SKM-1 treated with dmso at 0.1 percent for 144 hours (cell line): ENCODE data around the gene OBI1.

Source experiments
- DNase-seq: peaks from one replicate; lab custom pipeline; 2025; ENCODE audit not compliant: unreplicated experiment; lab: John Stamatoyannopoulos, UW

OBI1 gene

DNA sequence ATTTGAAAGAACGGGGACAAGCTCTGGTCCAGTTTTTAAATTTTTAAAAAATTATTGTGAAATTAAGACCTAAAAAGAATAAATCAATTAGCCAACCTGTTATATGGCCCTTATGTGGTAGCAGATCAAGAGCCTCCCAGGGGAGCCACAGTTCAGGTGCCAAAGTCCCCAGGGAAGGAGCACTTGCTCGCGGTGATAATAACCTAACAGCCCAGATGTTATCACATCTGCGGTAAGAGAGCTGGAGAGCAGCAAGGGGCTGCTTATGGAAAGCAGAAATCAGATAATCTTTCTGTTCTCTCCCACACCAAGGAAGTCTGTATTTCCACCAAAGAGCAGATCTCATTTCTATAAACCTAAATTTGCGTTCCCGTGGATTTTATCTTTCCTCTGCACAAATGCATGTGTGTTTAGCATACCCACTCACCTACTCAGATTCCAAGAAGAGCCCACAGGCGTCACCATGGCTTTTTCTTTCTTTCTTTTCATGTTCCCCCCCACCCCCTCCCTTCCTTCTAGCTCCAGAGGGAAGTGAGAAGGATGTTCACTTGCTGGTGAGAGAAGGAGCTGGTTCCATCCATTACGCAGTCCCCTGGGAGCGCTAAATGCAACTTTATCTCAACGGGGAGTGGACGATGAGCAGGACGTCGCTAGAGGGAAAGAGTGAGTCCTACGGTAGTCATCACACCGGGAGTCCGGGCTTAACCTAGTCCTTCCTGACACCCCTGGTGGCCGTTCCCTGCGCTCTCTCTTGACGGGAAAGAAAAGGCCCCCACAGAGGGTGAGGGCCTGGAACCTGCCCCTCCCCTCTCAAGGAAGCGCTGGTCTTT, 54.0 kb downstream of the OBI1 start:
- DNase-seq, result no peak

DNA sequence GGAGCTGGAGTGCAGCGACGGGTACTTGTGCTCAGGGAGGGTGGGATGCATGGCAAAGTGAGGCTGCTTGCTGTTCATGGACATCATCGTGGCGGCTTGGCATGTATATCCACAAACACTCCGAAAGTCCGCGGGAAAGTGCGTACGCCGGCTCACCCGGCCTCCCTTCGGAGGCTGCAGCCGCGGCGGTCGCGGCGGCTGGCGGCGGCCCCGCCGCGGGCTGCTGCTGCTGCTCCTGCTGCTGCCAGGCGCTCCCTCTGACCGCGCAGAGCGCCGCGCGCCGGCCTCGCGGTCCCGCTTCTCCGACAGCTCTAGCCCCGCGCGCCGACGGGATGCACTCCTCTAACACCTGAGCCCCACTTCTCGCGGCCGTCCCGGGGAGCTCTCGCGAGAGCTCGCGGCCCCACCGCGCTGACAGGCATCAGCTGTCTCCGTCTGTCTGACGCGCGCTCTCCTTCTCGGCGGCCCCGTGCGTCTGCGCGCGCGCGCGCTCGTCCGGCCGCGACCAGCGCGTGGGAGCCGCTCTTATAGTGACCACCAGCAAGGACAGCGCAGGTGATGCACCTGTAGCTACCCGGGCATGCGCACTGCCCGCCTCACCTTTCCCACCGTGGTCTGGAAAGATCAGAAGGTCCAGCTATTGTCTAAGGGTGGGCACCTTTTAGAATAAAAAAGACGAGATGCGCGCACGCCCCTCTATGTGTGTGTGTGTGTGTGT, 55.6 kb downstream of the OBI1 start, which contains the start of gene POU4F1:
Gene POU4F1 (minus strand): TSS at position 313 of the 718 bp plus-strand sequence. CDS start 226 bp downstream, at position 87.
- no peak for DNase-seq

DNA sequence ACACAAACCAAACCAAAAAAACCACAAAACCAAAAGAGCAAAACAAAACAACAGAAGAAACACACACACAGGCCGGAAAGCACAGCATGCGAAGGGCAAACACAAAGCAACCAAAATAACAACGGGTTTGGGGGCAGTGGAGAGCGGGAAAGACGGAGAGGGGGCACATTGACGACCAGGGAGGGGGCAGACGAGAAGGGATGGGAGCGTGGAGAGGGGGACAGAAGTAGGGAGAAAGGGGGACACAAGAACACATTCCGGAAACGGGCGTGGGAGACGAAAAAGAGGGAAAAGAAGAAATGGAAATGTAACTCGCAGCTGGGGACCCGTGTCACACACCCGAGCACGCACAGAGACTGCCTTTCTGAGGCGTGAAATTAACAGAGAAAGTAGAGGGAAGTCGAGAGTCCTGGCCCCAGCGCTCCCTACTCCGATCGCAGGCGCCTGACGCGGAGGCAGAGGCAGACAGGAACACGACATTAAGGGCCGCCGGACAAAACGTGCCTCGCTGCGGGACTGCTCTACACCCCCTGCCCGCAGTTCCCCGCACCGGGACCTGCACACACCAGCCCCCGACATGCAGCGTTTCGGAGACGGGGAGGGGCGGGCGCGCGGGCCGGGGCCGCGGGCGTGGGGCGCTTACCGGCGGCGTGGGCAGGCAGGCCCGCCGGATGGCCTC, 56.3 kb downstream of the OBI1 start:
- DNase-seq, result no peak

DNA sequence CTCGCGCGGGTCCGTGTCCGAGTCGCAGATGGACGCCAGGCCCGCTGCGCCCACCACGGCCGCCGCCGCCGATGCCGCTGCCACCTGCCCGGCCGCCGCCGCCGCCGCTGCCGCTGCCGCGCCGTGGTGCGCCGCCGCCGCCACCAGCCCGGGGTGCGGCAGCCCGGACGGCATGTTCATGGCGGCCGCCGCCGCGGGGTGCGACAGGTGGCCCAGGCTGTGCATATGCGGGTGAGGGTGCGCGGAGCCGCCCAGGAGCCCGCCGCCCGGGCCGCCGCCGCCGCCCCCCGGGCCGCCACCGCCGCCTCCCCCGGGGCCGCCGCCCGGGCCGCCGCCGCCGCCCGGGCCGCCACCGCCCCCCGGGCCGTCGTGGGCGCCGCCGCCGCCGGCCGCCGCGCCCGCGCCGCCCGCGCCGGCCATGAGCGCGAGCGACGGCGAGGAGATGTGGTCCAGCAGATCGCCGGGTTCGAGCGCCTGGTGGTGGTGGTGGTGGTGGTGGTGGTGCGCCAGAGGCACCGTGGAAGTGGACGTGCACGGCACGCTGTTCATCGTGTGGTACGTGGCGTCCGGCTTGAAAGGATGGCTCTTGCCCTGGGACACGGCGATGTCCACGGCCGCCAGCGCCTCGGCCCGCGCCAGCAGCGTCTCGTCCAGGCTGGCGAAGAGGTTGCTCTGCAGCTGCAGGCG, 56.9 kb downstream of the OBI1 start:
- no peak for DNase-seq

DNA sequence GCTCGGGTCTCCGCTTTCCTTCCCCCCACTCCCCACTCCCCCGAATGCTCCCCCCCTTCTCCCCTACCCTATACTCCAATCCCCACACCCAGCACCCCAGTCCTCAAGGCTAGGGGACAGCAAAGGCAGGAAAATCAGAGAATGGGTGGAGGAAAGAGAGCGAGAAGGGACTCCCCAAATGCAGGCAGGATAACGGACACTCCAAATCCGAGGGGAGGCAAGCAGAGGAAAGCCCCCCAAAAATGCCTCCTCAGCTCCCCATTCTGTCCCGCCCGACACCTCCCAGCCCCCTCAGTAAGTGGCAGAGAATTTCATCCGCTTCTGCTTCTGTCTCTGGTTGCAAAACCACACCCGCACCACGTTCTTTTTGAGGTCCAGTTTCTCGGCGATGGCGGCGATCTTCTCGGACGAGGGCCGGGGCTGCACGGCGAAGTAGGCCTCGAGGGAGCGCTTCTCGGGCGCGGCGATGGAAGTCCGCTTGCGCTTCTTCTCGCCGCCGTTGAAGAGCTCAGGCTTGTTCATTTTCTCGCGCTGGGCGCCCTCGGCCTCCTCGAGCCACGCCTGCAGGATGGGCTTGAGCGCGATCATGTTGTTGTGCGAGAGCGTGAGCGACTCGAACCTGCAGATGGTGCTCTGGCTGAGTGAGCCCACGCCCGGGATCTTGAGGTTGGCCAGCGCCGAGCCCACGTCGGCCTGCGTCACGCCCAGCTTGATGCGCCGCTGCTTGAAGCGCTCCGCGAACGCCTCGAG, 57.7 kb downstream of the OBI1 start:
- DNase-seq, result no peak

DNA sequence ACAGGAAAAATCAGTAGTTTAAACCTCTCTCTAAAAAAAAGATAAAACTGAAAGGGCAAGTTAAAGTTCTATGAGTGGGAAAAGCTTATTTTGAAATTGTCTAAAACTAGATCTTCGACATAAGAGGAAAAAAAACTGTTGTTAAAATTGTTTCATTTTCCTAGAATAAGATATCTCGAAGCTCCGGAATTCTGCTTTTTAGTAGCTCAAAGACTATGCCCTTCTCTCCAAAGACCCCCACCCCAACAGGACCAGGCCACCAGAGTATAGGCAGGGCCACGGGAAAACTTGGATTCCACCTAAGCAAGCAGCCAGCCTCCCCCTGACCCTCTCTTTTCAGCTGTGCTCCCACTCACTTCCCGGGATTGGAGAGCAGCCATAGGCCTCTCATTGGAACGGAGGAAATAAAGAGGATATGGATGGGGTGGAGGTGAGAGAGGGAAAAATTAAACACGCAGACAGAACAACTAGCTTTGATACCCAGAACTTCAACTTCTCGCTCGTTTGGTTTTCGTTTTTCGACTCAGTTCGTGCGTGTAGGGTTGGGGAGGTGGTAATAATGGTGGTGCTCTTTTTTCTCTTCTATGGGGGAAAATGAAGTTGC, 58.6 kb downstream of the OBI1 start:
- DNase-seq, result no peak

DNA sequence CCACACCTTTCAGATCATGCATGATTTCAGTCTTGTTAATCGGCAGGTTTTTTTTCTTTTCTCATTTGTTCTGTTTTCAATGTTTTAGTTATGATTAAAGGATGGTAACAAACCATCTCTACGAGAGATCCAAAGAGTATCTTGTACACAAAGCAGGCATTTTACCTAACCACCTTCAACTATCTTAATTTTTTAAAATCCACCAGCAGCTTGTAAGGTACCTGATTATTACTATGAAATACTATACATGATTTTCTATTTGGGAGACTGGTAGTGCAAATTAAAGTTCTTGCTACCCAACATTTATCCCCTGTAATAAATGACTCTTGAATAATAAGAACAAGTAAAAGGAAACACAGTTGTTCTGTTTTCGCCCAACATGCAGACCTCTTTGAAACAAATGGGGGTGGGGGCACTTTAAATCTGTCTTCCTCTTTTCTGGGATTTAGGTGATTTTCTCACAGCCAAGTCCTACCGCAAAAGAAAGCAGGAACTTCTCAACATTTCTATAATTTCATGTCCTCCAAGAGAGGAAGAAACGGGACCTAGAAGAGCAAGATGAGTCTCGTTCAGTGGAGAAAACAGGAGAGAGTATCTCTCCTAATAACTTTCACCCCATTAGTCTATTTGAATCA, 59.2 kb downstream of the OBI1 start:
- peak; percentile 18 for DNase-seq

DNA sequence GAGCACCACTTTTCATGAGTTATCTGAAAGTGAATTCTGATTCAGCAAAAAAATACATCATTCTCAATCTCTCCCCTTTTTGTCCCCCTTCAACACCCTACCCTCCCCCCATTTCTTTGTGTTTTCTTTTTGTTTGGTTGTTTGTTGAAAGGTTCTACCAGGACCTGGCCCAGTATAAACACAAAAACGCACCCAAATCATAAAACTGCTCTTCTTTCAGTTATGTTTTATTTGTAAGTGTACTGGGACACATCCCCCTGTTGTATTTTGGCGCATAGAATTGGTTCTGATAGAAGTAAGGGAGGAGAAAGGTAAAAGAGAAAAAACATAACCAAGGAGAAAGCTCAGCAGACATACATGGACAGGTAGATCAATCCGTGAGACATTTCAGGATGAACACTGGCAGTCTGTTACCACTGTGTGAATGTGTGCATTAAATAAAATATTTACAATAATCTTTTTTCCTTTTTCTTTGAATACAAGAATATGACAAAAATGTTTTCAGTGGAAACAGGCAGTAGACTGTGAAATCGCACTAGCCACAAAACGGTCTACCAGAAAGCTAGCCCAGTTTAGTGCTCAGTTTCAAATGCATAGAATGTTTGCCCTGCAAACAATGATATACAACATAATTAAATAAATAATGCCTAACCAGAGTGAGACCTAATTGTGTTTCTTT, 59.9 kb downstream of the OBI1 start:
- no peak for DNase-seq

DNA sequence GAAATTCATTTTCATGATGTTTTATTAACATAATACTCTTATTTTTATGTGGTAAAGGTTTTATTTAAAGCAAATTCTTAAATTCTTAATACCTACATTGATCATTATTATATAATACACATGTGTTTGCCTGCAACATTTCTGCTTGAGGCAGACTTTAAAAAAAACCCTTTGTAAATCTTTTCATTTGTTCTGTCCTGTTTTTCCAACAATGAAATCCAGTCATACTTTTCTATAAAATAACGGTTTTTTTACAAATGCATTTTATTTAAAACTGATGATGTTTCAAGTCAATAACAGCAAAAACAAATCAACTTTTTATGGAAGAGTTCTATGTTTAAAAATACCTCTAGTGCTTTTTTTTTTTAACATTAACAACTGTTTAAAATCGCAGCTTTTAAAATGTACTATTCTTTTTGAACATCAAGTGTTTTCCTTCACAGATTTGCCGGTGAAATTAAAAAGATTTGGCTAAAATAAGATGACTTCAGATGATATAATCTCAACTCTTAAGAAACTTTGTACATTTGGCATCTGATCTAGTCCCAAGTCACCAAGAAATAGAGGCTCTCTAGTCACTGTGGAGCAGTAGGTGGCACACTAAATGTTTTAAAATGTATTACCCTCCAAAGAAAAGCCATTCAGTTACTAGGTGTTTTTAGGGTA, 60.7 kb downstream of the OBI1 start:
- no peak for DNase-seq

DNA sequence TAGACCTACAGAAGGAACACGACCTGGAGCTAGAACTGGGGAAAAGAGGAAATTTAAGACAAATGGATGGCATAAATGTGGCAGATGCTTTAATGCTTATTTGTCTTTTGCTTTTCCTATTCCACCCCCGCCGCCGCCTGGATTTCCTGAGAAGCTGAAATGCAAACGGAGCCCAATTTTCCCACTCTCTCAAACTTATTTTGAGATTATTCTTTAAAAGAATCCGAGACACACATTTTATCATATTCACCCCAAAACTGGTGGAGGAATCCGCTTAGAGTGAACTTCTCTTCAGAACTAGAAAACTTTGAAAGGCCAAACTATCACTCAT, 61.4 kb downstream of the OBI1 start:
- no peak for DNase-seq

DNA sequence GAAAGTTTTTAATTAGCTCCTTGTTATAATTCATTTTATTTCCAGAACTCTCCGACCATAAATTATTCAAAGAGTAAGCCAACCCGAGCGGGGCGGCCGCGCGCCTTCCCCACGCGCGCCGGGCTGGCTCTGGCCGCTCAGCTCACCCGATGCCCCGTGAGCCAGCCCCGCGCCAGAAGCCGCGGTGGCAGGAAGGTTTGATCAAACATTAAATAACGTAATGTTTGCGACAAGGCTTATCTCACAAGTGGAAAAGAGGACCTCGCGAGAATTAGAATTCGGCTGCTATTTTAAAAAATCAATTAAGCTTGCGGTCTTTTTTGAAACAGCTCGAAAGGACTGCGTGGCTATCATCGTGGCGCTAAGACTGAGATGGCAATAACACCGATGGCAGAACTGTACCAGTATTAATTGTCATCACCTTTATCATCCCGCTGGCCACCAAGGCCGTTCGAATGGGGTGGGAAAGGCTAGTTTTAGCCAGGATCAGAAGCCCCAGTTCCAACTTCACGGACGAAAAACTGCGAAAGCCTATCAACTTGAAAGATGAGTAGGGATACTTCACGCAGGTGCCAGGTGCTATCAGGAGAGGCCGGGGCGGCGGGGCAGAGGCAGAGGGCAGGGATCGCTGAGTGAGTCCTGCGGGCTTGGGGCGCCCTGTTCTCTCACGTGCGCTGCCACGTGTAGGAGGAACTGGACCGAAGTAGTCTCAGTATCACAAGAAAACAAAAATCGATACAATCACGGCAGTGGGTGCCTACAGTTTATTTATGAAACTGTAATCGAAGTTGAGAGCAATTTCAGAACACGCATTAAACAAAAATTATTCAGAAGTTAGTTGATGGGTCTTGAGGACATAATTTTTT, 62.0 kb downstream of the OBI1 start:
- DNase-seq, result no peak

DNA sequence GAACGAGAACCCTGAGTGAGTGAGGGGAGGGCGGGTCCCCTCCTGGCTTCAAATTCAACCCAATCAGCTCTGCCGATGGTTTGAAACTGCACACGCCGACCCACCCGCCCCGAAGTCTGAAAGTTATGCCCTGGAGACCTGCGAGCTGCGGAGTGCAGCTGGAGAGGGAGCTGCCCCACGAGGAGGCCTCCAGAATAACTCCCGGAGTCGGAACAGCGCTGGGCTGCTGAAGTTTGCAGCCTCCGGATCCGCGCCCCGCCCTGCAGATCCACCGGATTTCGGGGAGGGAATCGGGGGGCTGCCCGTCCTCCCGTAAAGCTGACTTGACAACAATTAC, 62.6 kb downstream of the OBI1 start:
- no peak for DNase-seq

DNA sequence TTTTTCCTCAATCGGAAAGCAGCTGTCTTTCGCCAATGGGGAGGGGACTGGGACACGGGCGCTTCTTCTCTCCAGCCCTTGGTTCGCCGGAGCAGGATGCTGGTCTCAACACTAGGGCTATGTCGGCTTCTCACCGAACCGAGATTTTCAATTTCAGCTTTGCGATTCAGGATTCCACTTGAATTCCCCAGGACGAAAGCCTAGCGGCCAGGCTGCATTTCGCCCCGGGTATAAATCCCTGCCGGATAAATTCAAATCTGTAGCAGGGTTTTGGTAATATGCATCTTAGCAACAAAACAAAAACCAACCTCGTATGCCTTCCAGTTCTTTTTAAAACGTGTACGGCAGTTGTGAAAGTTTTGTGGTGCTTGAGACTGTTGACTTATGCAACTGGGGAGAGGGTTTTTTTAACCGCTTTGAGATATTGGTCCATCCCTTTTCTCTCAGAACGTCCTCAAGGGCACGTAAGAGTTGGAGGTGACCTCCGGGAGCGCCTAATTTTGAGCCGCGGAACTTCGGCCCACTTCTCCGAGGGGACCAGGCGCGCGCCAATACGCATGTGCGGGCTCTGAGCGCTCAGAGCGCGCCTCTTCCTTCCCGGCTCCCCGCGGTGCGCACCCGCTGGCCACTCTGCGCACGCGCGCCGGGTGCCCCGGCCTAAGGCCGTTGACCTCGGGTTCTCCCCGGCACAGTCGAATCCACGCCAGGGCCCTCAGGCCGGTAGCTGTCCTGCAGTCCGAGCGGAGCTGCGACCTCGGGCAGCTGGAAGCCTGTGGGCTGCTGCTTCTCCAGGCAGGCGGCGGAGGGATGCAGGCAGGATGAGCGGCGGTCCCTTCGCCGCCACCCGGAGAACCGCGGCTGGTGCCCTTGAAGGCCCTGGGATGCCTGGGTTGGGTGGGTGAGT, 63.2 kb downstream of the OBI1 start:
- DNase-seq, result no peak

DNA sequence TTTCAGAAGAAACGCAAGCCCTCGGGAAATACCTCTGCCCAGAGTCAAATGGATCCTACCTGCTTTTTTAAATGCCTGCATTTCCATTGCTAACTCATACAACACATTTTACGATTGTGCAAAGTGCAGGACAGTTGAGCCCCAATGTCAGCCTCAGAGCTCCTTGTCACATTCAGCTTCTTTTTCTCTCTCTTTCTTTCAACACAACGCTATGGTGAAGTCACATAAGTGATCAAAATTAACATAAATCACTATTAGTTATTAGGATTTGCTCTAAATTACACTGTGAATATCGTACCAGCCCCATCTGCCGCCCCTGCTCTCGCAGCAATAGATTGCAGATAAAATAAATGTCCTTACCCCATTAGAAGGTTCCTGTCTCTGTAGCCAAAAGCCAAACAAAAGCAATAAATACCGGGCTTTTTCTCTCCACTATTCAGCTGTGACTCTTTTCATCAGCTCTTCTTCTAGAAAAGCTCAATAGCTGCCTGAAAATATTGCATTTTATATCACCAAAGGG, 64.4 kb downstream of the OBI1 start:
- no peak for DNase-seq

DNA sequence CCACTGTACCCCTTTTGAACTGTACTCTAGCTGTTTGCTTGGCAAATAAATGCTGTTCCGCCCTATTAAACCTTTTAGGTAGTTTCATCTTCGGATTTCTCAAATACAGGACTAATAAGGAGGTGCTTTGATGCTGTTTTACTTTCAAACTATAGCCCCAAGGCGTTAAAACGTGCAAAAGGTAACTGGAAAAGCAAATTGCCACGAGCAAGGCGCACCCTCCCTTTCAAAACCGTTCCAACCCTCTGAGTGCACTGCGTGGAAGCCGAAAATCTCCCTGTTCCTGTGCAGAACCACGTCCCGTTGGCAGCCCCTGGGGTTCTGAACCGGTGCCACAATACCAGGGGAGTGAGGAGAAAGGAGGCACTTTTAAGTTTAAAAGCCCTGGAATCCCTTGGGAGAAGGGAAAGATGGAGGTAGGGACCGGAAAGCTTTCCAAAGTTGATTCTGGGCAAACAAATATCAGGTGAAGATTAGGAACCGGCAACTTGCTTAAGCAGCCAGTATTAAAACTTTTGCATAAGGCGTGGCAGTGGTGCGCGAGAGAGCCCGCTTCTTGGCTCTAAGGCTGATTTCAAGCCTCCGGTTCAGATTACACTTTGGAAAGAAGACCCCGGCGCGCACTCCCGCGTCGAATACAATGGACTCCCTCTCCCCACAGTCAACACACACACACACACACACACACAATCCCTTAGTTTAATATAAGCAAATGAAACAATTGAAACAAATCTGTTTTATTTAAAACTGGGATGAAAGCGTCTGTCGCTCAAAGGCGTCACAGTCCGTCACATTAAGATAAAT, 65.1 kb downstream of the OBI1 start:
- DNase-seq, result no peak

DNA sequence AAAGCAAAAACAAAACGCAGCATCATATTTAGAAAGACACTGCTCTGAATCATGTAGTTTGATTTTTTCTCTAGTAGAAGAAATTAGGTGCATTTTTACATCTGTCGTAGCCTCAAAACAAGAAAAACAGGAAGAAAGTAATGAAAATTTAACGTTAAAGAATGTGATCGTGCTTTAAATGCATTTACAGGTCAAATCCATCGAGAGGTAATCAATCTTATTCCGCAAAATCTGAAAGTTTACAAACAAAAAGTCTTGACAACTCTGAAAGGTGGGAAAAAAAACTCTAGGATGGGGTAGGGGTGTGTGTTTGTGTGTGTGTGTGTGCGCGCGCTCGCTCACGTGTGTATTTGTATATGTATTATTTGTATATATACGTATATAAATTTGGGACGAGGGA, 65.8 kb downstream of the OBI1 start:
- DNase-seq, result no peak
